ENCODE results near the gene RIMKLA. TPM values are rescaled to one million over a fixed set of nuclear protein-coding genes. Genes with fewer than 3 reads are reported as not detected.
A peak's percentile ranks its signal among the peaks of the same experiment; 100 is the strongest.

RIMKLA gene
- total and polyA plus RNA-seq, 2 of the 13 experiments (the other 11 are each of a cell fraction or from before 2014, with no cell fraction given) = 2.5 to 3.8 TPM

- TF ChIP-seq, protein P1, sequence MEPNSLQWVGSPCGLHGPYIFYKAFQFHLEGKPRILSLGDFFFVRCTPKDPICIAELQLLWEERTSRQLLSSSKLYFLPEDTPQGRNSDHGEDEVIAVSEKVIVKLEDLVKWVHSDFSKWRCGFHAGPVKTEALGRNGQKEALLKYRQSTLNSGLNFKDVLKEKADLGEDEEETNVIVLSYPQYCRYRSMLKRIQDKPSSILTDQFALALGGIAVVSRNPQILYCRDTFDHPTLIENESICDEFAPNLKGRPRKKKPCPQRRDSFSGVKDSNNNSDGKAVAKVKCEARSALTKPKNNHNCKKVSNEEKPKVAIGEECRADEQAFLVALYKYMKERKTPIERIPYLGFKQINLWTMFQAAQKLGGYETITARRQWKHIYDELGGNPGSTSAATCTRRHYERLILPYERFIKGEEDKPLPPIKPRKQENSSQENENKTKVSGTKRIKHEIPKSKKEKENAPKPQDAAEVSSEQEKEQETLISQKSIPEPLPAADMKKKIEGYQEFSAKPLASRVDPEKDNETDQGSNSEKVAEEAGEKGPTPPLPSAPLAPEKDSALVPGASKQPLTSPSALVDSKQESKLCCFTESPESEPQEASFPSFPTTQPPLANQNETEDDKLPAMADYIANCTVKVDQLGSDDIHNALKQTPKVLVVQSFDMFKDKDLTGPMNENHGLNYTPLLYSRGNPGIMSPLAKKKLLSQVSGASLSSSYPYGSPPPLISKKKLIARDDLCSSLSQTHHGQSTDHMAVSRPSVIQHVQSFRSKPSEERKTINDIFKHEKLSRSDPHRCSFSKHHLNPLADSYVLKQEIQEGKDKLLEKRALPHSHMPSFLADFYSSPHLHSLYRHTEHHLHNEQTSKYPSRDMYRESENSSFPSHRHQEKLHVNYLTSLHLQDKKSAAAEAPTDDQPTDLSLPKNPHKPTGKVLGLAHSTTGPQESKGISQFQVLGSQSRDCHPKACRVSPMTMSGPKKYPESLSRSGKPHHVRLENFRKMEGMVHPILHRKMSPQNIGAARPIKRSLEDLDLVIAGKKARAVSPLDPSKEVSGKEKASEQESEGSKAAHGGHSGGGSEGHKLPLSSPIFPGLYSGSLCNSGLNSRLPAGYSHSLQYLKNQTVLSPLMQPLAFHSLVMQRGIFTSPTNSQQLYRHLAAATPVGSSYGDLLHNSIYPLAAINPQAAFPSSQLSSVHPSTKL (CRISPR knock-in tag; IDR thresholded peaks at IDR 0.05) = 0 out of 2 replicates have a peak, but pooled peaks have one; percentile 23
- TF ChIP-seq SIX4 (CRISPR knock-in tag; IDR thresholded peaks at IDR 0.05) = no peak
- TF ChIP-seq, protein P2, sequence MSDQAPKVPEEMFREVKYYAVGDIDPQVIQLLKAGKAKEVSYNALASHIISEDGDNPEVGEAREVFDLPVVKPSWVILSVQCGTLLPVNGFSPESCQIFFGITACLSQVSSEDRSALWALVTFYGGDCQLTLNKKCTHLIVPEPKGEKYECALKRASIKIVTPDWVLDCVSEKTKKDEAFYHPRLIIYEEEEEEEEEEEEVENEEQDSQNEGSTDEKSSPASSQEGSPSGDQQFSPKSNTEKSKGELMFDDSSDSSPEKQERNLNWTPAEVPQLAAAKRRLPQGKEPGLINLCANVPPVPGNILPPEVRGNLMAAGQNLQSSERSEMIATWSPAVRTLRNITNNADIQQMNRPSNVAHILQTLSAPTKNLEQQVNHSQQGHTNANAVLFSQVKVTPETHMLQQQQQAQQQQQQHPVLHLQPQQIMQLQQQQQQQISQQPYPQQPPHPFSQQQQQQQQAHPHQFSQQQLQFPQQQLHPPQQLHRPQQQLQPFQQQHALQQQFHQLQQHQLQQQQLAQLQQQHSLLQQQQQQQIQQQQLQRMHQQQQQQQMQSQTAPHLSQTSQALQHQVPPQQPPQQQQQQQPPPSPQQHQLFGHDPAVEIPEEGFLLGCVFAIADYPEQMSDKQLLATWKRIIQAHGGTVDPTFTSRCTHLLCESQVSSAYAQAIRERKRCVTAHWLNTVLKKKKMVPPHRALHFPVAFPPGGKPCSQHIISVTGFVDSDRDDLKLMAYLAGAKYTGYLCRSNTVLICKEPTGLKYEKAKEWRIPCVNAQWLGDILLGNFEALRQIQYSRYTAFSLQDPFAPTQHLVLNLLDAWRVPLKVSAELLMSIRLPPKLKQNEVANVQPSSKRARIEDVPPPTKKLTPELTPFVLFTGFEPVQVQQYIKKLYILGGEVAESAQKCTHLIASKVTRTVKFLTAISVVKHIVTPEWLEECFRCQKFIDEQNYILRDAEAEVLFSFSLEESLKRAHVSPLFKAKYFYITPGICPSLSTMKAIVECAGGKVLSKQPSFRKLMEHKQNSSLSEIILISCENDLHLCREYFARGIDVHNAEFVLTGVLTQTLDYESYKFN (CRISPR knock-in tag; conservative IDR thresholded peaks at IDR 0.05) = 0 out of 2 replicates have a peak, but pooled peaks have one; percentile 18
- no peak for TF ChIP-seq THYN1 (CRISPR knock-in tag; IDR thresholded peaks at IDR 0.05; ENCODE audit: borderline replicate concordance, low read depth)
- TF ChIP-seq NFE2L1 (CRISPR knock-in tag; IDR thresholded peaks at IDR 0.05; ENCODE audit: borderline replicate concordance) = no peak
- no peak for TF ChIP-seq GATAD2A (CRISPR knock-in tag; IDR thresholded peaks at IDR 0.05)
- no peak for TF ChIP-seq SRSF9 (IDR thresholded peaks at IDR 0.05; ENCODE audit: borderline replicate concordance, insufficient read depth, low read depth, low read length, poor library complexity, severe bottlenecking)
- TF ChIP-seq TEAD3 (CRISPR knock-in tag; optimal IDR thresholded peaks at IDR 0.05; ENCODE audit: borderline replicate concordance) = peak; percentile 80
- TF ChIP-seq HNF4A (CRISPR knock-in tag; IDR thresholded peaks at IDR 0.05) = peak; percentile 68
- TF ChIP-seq, protein P3, sequence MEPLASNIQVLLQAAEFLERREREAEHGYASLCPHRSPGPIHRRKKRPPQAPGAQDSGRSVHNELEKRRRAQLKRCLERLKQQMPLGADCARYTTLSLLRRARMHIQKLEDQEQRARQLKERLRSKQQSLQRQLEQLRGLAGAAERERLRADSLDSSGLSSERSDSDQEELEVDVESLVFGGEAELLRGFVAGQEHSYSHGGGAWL (CRISPR knock-in tag; IDR thresholded peaks at IDR 0.05) = no peak
- TF ChIP-seq ZNF207 (IDR thresholded peaks at IDR 0.05; ENCODE audit: borderline replicate concordance) = no peak
- 0 out of 2 replicates have a peak, but pooled peaks have one; percentile 36 for TF ChIP-seq ZBTB20 (CRISPR knock-in tag; IDR thresholded peaks at IDR 0.05; ENCODE audit: borderline replicate concordance, low read depth)
- TF ChIP-seq GTF2F1 (IDR thresholded peaks at IDR 0.05; ENCODE audit: low read length) = no peak
- TF ChIP-seq AHDC1 (CRISPR knock-in tag; IDR thresholded peaks at IDR 0.05; ENCODE audit: borderline replicate concordance) = no peak
- no peak for TF ChIP-seq ZSCAN20 (CRISPR knock-in tag; IDR thresholded peaks at IDR 0.05; ENCODE audit: borderline replicate concordance)
- TF ChIP-seq CC2D1A (CRISPR knock-in tag; IDR thresholded peaks at IDR 0.05) = no peak
- TF ChIP-seq MZF1 (CRISPR knock-in tag; IDR thresholded peaks at IDR 0.05; ENCODE audit: borderline replicate concordance) = no peak
Measured at GRCh38 chr1:42429603-42430002, 49.0 kb downstream of the RIMKLA start (continued).

Measured in HepG2 (cell line).